ENCODE measurements around the gene ACKR3.

DNA sequence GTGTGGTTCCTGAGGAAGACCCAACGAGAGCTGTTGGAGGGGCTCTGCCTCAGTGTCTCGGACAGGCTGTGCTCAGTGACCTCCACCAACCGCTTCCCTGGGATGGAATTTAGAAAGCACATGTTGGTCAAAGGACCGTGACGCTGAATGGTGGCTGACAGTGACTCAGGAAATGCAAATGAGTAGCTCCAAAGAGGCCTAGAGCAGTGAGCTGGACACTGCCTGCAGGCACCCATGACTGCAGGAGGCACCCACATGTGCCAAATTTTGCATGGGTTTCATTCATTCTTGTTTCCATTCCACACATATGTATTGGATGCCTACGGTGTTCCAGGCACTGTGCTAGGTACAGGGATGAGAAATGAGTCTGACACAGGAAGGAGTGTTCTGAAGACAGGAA, 46.4 kb downstream of the ACKR3 start:
- TF ChIP-seq, protein P1, sequence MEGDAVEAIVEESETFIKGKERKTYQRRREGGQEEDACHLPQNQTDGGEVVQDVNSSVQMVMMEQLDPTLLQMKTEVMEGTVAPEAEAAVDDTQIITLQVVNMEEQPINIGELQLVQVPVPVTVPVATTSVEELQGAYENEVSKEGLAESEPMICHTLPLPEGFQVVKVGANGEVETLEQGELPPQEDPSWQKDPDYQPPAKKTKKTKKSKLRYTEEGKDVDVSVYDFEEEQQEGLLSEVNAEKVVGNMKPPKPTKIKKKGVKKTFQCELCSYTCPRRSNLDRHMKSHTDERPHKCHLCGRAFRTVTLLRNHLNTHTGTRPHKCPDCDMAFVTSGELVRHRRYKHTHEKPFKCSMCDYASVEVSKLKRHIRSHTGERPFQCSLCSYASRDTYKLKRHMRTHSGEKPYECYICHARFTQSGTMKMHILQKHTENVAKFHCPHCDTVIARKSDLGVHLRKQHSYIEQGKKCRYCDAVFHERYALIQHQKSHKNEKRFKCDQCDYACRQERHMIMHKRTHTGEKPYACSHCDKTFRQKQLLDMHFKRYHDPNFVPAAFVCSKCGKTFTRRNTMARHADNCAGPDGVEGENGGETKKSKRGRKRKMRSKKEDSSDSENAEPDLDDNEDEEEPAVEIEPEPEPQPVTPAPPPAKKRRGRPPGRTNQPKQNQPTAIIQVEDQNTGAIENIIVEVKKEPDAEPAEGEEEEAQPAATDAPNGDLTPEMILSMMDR (IDR thresholded peaks at IDR 0.05): no peak
- no peak for TF ChIP-seq EZH2 (IDR thresholded peaks at IDR 0.05; ENCODE audit: borderline replicate concordance, insufficient read depth, low read depth, low read length, poor library complexity, severe bottlenecking)
